AG10803 (cell line): ENCODE results near the gene SH3BP2.
A peak's percentile ranks its signal among the peaks of the same experiment; 100 is the strongest.

ENCODE experiments used
- DNase-seq: peaks from one replicate; pipeline ENCODE4 v3.0.0; 2010; ENCODE audit warnings: low read depth
- H3K4me3 ChIP-seq: 2 replicates; pipeline ENCODE4 v1.5.1; 2011; ENCODE audit warnings: mild to moderate bottlenecking, low read length, control low read depth
- TF ChIP-seq, protein P1 (sequence below): conservative IDR thresholded peaks from 2 replicates; pipeline ENCODE4 v1.5.1; 2011; ENCODE audit warnings: mild to moderate bottlenecking, low read length, control low read depth, inconsistent platforms

SH3BP2 gene

DNA sequence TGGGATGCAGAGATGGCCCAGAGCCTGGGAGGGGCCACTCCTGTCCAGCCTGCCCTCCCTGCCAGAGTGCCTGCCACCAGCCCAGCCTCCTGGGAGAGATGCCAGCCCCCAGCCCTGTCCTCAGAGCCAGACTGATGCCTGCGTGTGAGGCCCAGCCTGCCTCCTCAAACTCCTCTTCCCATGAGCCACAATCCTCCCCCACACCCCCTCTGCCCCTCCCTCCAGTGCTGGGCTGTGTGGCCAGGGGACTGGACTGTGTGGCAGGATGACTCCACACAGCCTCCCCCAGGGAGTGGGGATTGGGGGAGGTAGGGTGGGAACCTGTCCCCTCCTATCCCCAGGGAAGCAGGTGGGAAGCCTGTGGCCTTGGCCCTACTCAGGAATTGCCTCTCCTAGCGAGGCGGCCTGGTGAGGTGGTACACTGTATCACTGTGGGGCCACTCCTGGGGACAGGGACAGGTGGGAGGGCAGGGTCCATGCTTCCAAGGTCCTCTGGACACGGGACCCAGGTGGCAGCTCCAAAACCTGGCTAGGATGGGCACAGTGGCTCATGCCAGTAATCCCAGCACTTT is 4.3 kb upstream of the SH3BP2 start:
- H3K4me3 ChIP-seq: no peak overlapping the region
- DNase-seq: peak; percentile 56
- TF ChIP-seq, protein P1, sequence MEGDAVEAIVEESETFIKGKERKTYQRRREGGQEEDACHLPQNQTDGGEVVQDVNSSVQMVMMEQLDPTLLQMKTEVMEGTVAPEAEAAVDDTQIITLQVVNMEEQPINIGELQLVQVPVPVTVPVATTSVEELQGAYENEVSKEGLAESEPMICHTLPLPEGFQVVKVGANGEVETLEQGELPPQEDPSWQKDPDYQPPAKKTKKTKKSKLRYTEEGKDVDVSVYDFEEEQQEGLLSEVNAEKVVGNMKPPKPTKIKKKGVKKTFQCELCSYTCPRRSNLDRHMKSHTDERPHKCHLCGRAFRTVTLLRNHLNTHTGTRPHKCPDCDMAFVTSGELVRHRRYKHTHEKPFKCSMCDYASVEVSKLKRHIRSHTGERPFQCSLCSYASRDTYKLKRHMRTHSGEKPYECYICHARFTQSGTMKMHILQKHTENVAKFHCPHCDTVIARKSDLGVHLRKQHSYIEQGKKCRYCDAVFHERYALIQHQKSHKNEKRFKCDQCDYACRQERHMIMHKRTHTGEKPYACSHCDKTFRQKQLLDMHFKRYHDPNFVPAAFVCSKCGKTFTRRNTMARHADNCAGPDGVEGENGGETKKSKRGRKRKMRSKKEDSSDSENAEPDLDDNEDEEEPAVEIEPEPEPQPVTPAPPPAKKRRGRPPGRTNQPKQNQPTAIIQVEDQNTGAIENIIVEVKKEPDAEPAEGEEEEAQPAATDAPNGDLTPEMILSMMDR: no peak

DNA sequence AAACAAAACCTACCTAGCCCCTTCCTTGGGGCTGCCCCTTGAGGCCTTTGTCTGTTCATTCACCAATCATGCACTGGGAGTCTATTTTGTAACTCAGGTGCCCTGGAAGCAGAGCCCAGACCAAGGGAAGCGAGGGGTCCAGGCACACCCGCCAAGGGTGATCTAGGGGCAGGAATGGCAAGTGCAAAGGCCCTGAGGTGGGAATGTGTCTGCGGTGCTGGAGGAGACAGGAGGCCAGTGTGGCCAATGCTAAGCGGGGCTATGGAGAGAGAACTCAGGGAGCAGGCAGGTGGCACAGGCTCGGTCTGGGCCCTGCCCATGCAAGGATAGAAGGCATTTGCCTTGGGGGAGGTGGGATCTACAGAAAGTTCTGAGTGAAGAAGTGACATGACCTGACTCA is 3.5 kb upstream of the SH3BP2 start:
- TF ChIP-seq, protein P1: no peak
- no peak for DNase-seq

DNA sequence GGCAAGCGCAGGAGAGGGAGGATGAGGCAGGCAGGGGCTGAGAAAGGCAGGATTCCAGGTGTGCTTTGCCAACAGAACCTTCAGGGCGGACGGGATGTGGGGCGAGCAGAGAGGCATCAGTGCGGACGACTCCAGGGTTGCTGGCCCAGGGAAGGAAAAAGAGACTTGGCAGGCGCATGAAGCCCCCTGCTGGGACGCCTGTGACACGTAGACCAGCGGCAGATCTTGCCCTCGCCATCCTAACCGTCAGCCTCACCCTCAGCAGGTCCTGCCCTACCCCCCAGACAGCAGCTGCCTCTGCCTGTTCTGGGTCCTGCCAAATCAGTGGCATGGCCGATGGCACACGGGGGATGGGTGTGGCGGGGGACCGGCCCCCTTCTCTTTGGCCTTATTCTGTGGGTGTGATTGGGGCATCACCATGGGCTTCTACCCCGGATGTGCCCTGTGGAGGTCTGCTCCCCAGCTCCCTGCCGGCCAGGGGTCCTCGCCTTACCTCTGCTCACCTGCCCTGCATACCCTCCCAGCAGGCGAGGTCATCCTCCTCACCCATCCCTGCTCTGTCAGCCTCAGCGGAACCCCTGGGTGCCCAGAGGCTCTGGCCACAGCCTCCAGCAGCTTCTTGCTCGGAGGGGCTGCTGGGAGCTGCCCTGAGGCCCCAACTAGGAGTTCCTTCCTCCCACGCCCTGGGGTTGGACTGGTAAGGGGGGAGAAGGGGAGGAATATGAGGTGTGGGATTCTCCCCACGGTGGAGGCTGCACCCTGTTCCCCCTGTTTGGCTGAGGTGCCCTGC is 2.9 kb upstream of the SH3BP2 start:
- TF ChIP-seq, protein P1: no peak
- no peak for DNase-seq
- H3K4me3 ChIP-seq: no peak overlapping the region

More for the DNA sequence above, 3.5 kb upstream of the SH3BP2 start:
- no peak overlapping the region for H3K4me3 ChIP-seq

DNA sequence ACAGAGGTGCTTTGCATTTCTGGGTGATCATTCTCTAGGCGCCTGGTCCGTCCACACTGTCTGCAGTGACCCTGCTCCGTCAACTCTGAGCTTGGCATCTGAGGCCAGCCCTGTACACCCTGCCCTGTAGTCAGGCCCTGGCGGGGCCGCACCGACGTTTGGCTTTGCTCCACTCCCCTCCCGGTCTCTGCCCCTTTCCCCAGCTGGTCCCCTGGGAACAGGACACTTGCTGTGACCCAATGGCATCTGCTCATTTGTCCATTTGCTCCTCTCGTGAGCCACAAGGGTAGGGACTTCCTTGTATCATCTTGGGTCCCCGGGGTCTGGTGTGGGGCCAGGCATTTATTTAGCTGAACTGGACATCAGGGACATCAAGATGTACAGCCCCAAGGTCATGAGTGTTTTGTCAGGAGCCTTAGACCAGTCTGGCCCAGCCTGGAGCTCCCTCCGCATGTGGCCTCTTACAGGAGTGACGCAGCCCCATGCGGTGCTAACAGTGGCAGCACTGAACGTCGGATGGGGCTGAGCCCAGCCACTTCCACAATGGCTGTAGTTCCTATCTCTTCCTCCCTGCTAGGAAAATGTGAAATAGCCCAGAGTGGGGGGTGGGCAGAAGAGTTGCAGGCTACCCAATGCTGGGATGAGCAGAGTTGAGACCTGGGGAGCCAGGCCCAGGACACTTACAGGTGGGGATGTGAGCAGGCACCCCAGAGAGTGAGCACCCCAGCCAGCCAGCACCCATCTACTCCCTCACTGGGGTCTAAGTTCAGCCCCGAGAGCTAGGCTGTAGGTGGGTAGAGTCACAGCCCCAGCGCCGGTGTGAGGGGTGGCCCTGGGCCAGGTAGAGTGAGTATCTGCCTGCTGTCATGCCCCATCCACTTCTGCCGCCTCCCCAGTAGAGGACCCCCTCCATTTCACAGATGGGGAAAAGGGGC is 2.0 kb upstream of the SH3BP2 start:
- TF ChIP-seq, protein P1: no peak
- no peak for DNase-seq
- H3K4me3 ChIP-seq: no peak overlapping the region

DNA sequence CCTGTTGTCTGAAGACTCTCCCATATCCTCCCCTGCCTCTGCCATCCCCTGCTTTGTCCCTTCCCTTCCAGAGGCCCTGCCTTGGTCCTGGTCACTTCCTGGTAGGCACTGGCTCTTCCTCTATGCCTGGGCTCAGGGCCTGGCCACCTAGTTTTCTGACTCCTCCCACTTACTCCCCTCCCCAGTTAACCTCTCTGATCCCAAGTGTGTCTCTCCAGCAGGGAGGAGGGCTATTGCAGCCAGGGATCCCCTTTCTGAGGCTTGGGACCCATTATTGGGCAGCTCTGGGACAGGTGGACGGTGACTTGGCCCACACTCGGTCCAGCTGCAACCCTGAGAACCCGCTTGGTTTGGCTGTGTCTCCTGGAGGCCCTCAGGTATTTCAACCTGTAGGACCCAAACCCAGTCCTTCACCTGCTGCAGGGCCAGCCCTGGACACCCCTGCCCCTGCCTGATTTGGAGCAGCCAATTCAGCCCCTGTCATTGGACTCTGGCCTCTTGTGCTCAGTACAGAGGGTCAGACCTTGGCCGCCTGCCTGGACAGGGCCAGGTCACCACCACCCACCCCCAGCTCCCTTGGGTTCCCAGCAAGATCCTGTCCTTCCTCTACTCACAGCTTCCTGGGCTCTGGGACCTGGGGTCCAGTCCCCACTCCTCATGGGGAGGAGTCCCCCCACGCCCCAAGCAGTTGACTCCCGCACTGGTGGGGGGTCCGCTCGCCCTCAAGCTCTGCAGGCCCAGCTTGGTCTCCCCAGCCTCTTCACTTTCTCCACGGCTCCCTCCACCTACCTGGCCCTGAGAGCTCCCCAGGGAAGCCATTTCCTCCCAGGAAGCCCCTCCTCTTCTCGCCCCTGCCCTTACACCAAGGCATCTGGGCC is 1.1 kb upstream of the SH3BP2 start:
- TF ChIP-seq, protein P1: no peak
- DNase-seq: no peak
- H3K4me3 ChIP-seq: no peak overlapping the region

DNA sequence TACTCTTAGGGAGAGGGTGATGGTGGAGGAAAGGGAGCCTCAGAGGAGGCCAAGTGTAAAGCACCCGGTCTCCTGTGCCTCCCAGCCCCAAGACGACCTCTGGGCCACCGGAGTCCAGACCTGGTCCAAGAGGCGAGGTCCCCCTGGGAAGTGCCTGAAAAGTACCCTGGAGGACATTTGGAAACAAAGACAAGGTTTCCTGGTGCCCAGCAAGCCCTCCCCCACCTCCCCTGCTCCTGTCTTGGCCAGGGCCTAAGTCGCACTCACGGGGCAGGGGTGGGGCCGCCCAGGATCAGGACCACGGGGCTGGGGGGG is 532 bp upstream of the SH3BP2 start:
- no peak for DNase-seq
- TF ChIP-seq, protein P1: no peak
- no peak overlapping the region for H3K4me3 ChIP-seq
